Kidney (tissue), 14 donors: Measurements from ENCODE around the gene ITGA8. TPM values are rescaled to one million over a fixed set of nuclear protein-coding genes. Genes with fewer than 3 reads are reported as not detected.

Experiments used
- DNase-seq, 5 donors: peaks; one replicate each; pipeline ENCODE4 v3.0.0-alpha.2; 2013 to 2020
- FAIRE-seq: peaks from 2 replicates; lab custom pipeline; 2012; peaks lifted over from hg19 to GRCh38; lab: Jason Lieb, UNC
- H3K27ac ChIP-seq, 2 donors: one replicate each; pipeline ENCODE4 v1.7.0; 2013; ENCODE audit warnings: low read depth in 2 of 2, low read length in 2 of 2, inconsistent platforms in 1 of 2
- H3K27me3 ChIP-seq: one replicate; pipeline ENCODE4 v1.7.1; 2013; ENCODE audit warnings: low read length, inconsistent platforms; ENCODE audit not compliant: control insufficient read depth, insufficient read depth
- H3K36me3 ChIP-seq, 3 donors: one replicate each; pipeline versions ENCODE4 v1.7.0 to v1.7.1; 2013; ENCODE audit warnings: low read length in 3 of 3, control low read depth in 1 of 3, inconsistent platforms in 1 of 3; ENCODE audit not compliant: insufficient read depth in 3 of 3, control insufficient read depth in 2 of 3
- H3K4me1 ChIP-seq, 3 donors: one replicate each; pipeline versions ENCODE4 v1.7.0 to v1.7.1; 2013; ENCODE audit warnings: low read length in 3 of 3, inconsistent platforms in 1 of 3, low read depth in 1 of 3; ENCODE audit not compliant: control insufficient read depth in 2 of 3, insufficient read depth in 2 of 3
- H3K4me3 ChIP-seq, 3 donors: one replicate each; pipeline versions ENCODE4 v1.7.0 to v1.8.1; 2013; ENCODE audit warnings: low read length in 3 of 3, control low read depth in 1 of 3, inconsistent platforms in 1 of 3
- H3K9ac ChIP-seq, 3 donors: one replicate each; pipeline versions ENCODE4 v1.7.0 to v1.7.1; 2013; ENCODE audit warnings: low read length in 3 of 3, control low read depth in 1 of 3, inconsistent platforms in 1 of 3
- H3K9me3 ChIP-seq, 3 donors: one replicate each; pipeline versions ENCODE4 v1.7.0 to v1.7.1; 2013; ENCODE audit warnings: low read length in 3 of 3, control low read depth in 1 of 3, inconsistent platforms in 1 of 3; ENCODE audit not compliant: control insufficient read depth in 2 of 3, insufficient read depth in 1 of 3
- CTCF ChIP-seq: IDR thresholded peaks from 3 replicates; pipeline ENCODE4 v1.5.1; 2012; ENCODE audit warnings: mild to moderate bottlenecking, moderate library complexity, borderline replicate concordance; ENCODE audit not compliant: insufficient read depth; ENCODE audit errors: extremely low read depth
- intact Hi-C: fragments of 100-400 bp; cut with DNase I; formaldehyde crosslinking; loops from one replicate; pipeline ENCODE4 v1.11.1; 2022
- polyA plus RNA-seq: library from polyadenylated mRNA; stranded (reverse); fragments of 350-450 nt; fragmentation: Illumina TruSeq; extraction: RNeasy Lipid Tissue Mini Kit (QIAGEN cat#74804); gene quantifications from one replicate; pipeline ENCODE4 v1.2.3, GENCODE V29; 2014; ENCODE audit warnings: low read depth, low replicate concordance; ENCODE audit not compliant: insufficient read depth
- total RNA-seq: library from RNA; stranded (reverse); fragmentation: NEBNext Ultra II Directional; extraction: Animal tissue kit (Norgen Biotek cat#: 25700); gene quantifications from one replicate; pipeline ENCODE4 v1.2.1, GENCODE V29; 2021
- donor health status: control.
- donor health status: control.
- donor health status: control.
- donor health status: control.
- donor health status: control.
- donor health status: DM: yes; HTN: yes; CAD: no.
- donor health status: Normal renal cell carcinoma (clear cell type).

The ITGA8 gene
- total and polyA plus RNA-seq, 2 donors from 2014 or later: 10.8 to 22.1 TPM

GRCh38 chr10:15760681-15761080 is 41.0 kb upstream of the ITGA8 start:
- no peak for DNase-seq
- Histone ChIP-seq H3K4me3 (no peak overlapping the region), H3K36me3 (no peaks in the 10 kb centered on the region), H3K9ac (no peak overlapping the region), H3K4me1 (no peaks in the 10 kb centered on the region), H3K27ac (no peak overlapping the region), H3K9me3 (no peaks in the 10 kb centered on the region), H3K27me3 (no peaks in the 10 kb centered on the region)
- intact Hi-C loops: no loop called here
- no peak for FAIRE-seq
- no peak for TF ChIP-seq CTCF

GRCh38 chr10:15759265-15759664 is 39.5 kb upstream of the ITGA8 start:
- FAIRE-seq: no peak
- no peak overlapping the region for H3K27ac ChIP-seq
- intact Hi-C loops: no loop called here
- H3K4me1 ChIP-seq: no peaks in the 10 kb centered on the region
- no peak overlapping the region for H3K4me3 ChIP-seq
- DNase-seq: no peak
- H3K27me3 ChIP-seq: no peaks in the 10 kb centered on the region
- H3K9ac ChIP-seq: no peak overlapping the region
- H3K36me3 ChIP-seq: no peaks in the 10 kb centered on the region
- H3K9me3 ChIP-seq: no peaks in the 10 kb centered on the region
- TF ChIP-seq CTCF: no peak

- no peaks in the 10 kb centered on the region for H3K4me1 ChIP-seq
- intact Hi-C loops: no loop called here
- no peaks in the 10 kb centered on the region for H3K36me3 ChIP-seq
- no peak for FAIRE-seq
- no peaks in the 10 kb centered on the region for H3K9me3 ChIP-seq
- H3K27me3 ChIP-seq: no peaks in the 10 kb centered on the region
- no peak overlapping the region for H3K9ac ChIP-seq
- TF ChIP-seq CTCF: no peak
- no peak overlapping the region for H3K4me3 ChIP-seq
- DNase-seq: no peak
- no peak overlapping the region for H3K27ac ChIP-seq
These were observed 38.9 kb upstream of the ITGA8 start for GRCh38 chr10:15758618-15759017.

GRCh38 chr10:15754937-15755336 is 35.2 kb upstream of the ITGA8 start:
- Histone ChIP-seq H3K9me3 (no peaks in the 10 kb centered on the region), H3K27me3 (no peaks in the 10 kb centered on the region), H3K4me3 (no peak overlapping the region), H3K36me3 (no peaks in the 10 kb centered on the region), H3K9ac (no peak overlapping the region), H3K4me1 (no peaks in the 10 kb centered on the region), H3K27ac (no peak overlapping the region)
- TF ChIP-seq CTCF: no peak
- FAIRE-seq (no peak), DNase-seq (no peak)
- intact Hi-C loops: no loop called here
